ENCODE data around the gene APCDD1.

DNA sequence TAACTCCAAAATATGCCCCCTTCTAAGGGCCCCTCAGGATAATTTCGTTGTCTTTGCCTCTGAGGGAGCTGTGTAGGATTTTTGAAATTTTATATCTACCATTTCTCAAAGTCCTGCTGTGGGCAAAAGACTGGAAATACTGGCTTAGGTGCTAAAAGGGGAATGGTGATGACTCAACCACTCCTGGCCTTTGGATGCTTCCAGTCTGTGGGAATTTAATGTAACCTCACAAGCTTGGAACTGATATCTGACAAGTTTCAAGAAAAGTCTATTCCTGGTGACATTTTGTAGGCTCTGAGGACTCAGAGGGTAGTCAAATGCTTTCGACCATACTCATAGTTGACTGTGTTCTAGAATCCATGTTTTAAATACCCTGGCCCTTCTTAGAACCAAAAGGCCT, 3.4 kb upstream of the APCDD1 start:
- TF ChIP-seq, protein P1, sequence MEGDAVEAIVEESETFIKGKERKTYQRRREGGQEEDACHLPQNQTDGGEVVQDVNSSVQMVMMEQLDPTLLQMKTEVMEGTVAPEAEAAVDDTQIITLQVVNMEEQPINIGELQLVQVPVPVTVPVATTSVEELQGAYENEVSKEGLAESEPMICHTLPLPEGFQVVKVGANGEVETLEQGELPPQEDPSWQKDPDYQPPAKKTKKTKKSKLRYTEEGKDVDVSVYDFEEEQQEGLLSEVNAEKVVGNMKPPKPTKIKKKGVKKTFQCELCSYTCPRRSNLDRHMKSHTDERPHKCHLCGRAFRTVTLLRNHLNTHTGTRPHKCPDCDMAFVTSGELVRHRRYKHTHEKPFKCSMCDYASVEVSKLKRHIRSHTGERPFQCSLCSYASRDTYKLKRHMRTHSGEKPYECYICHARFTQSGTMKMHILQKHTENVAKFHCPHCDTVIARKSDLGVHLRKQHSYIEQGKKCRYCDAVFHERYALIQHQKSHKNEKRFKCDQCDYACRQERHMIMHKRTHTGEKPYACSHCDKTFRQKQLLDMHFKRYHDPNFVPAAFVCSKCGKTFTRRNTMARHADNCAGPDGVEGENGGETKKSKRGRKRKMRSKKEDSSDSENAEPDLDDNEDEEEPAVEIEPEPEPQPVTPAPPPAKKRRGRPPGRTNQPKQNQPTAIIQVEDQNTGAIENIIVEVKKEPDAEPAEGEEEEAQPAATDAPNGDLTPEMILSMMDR (IDR thresholded peaks at IDR 0.05) = no peak
- TF ChIP-seq POLR2AphosphoS5 (IDR thresholded peaks at IDR 0.05) = no peak
- no peak for TF ChIP-seq POLR2A (IDR thresholded peaks at IDR 0.05)
